HG02943 (cell line): ENCODE data around the gene SGPL1.

Experiments
- ATAC-seq: cut with Tn5 transposase; IDR thresholded peaks from one replicate; pipeline ENCODE4 v1.9.1; 2021; ENCODE audit warnings: mild to moderate bottlenecking, low read depth, moderate library complexity; ENCODE audit not compliant: unreplicated experiment

The SGPL1 gene

DNA sequence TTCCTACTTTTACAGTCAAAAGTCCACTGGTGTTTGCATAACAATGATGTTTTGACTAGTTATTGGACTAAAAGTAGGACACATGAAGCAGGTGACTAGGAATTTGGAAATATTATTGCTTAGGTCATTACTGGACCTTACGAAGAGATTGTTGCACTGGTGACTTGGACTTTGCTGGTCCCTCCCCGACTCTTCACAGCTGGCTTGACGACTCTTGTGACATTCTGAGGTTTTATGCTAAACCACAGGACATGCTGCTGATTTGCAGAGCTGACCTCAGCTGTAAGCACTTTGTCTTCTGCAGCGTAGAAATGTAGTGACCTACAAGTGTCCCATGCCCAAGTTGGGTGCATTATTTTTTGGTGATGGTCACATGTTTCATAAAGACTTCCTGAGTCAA, 50.7 kb downstream of the SGPL1 start:
- ATAC-seq = no peak

DNA sequence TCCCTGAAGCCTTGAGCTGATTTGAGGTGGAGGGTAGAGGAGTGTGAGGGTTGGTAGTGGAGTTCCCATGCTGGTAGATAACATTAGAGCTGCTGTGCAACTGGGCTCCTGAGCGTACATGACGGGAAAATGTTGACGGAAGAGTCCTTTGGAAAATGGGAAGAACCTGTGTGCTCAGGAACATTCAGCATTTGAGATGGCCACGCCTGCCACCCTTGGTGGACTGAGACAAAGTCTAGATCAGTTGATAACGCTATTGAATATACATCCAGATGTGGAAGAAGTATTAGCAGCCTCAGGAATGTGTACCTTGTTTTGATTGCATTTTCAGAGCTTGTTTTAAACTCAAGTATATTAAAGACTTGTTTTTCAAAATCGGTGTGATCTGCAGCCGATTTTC, 56.5 kb downstream of the SGPL1 start:
- no peak for ATAC-seq

DNA sequence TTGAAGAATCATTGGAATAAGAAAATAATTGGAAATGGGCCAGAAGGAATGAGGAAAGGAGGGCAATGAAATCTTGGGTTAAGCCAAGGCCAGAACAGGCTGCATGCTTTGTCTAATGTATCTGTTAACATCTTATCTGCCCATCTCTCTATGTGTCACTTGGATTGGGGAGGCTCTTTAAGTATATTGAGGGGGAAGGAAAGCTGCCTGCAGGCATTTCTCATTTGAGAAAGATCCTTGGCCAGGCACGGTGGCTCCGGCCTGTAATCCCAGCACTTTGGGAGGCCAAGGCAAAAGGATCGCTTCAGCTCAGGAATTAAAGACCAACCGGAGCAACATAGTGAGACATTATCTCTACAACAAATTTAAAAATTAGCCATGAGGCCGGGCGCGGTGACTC, 58.3 kb downstream of the SGPL1 start:
- ATAC-seq = no peak

- ATAC-seq = no peak
Observed at GRCh38 chr10:70879207-70879606, 63.5 kb downstream of the SGPL1 start.

GRCh38 chr10:70880077-70880534, 64.4 kb downstream of the SGPL1 start:
- ATAC-seq = no peak

- no peak for ATAC-seq
Observed at GRCh38 chr10:70884741-70885140, 69.0 kb downstream of the SGPL1 start.

DNA sequence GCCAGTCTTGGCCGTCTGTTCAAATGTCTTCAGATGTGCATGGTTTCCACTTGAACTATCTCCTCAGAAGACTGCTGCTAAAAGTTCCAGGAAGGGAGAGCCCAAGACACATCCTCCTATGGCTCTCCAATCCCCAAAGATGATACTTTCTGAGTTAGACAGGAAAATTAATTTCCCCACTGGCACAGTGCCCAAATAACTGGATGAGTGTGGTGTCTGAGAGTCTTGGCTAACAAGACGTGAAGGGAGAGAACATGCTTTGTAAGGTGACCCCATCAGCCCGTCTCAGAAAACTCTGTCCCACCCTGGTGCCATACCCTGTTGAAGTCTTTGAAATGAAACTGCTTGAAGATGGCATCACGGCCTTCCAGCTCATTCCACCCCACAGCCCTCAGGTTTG, 69.7 kb downstream of the SGPL1 start:
- ATAC-seq = no peak

DNA sequence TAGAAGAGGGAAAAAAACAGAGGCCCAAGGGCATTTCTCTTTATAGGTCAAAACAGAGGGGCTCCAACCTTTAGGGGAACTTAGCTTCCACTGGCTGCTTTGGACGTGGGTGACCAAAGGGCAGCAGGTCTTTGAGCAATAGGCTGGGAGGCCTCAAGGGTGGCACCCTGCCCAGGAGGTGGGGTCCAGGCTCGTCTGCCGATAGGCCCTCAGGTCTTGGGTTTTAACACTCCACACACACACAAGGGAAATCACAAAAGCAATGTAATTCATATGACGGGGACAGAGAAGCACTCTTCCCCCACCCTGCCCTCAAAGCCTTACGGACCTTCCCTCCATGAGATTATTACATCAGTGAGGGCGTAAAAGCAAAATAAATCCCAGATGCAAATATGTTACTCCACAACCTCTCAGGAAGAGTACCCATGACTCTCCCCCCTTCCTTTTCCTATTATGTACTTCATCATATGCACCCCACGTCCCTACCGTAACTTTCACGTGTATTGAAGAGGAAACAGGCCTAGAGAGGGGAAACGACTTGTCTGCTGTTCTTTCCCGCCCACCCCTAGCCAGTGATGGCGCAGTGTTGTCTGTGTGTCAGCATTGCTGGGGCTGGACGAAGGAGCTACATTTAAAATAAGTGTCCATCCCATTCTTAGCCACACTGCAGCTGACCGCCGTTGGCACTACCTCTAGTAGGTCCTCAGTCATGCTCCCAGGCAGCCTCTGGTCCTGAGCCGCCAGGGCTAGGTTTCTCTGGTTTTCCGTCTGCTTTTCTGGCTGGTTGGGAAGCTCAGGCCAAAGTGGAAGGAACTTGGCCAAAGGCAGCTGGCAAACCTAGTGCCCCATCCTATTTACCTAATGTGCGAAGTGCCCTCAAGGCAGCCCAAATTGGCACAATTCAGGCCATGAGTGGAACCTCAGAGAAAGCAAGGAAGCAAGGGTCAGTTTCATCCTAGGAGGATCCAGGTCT, 70.5 kb downstream of the SGPL1 start:
- ATAC-seq = no peak

GRCh38 chr10:70886921-70887665, 71.3 kb downstream of the SGPL1 start:
- no peak for ATAC-seq

DNA sequence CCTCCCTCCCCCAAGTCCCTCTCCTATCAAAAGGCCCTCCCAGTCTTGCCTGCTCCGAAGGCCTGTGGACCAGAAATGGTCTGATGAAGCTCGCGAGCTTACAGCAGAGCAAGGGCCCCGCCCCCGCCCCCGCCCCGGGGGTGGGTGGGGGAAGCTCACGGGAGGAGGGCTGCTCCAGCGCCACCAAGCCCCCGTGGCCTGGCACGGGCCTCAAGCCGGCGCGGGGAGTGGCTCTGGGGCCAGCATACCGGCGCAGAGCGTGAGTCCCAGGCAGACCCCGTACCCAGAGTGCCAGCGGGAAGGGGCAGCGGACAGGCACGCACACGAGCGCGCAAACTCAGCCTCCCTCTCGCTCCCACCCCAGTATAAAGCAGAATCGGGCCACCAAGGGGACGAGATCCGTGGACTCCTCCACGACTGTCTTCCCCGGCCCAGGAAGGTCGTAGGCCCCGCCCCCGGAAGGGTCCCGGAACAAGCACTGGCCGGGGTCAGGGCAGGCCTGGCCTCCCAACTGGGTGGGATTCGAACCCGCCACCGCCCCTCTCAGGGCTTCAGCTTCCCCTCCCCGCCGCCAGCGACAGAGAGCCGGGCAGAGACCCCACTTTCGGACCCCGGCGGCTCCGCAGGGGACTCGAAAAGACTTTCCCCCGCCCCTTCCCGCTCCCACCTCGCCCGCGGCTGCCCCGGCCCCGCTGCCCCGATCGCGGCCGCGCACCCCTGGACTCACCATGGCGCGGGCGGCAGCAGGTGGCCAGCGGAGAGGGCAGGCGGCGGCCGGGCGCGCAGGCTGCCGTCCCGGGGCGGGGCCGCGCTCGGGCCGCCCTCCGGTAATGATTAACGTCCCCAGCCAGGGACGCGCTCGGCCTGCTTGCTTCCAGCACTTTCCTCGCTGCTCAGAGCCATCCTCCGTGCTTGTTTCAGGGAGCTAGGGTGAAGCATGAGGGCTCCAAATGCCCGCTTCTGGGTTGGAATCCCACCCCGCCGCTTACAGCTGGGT, 72.4 kb downstream of the SGPL1 start, which contains the start of gene PCBD1:
PCBD1 (minus strand) TSS at position 762 of the 997 bp plus-strand sequence; CDS start at position 730, 32 bp downstream.
- peak; percentile 70 for ATAC-seq

DNA sequence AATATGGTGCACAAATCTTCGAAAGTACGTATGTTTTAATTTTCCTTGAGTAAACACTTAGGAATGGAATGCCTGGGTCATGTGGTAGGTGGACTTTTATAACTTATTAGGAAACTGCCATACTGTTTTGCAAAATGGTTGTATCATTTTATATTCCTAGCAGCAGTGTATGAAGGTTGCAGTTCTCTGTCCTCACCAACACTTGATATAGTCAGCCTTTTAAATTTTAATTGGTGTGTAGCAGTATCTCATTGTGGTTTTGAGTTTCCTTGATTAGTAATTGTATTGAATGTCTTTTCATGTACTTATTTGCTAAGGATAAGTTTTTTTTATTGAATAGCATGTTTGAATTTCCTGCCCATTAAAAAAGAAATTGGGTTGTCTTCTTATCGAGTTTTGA, 73.5 kb downstream of the SGPL1 start:
- ATAC-seq = no peak

DNA sequence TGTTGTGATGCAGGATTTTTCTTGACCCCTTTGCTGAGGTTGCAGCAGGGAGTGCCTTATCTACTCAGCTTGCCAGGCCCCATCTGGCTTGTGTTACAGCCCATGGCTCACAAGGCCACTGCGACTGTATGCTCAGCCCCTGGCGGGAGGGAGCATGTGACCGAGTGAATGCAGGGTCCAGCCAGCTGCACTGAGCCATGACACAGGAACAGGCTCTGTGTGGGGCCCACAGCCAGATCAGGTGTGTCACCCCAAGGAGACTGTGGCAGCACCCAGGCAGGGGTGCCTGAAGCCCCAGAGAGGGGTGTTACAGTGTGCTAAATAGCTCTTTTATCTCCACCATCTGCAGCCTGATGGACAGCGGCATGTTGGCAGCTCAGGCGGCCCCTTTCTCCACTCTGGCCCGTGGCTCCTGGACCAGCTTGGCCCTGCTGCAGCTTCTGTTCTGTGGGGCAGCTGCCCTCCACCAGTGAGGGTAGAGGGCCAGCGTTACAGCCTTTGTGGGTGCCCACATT, 75.2 kb downstream of the SGPL1 start:
- ATAC-seq = no peak

DNA sequence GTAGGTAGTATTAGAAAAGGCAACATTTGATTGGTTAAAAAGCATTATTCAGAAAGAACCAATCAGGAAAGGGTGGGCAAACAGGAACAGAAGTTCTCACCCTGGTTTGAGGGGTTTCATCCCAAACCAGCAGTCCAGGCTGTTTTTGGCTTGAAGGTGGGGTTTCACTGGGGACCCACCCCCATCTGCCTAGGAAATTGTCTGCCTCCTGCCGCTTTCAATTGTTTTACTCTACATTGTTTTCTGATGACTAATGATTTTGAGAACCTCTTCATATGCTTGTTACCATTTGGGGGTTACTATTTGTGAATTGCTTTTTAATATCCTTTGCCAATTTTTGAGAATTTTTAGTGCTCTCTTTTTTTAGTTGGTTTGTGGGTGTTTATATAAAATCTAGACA, 75.9 kb downstream of the SGPL1 start:
- no peak for ATAC-seq

- ATAC-seq = no peak
Observed at GRCh38 chr10:70892631-70893030, 76.9 kb downstream of the SGPL1 start.

DNA sequence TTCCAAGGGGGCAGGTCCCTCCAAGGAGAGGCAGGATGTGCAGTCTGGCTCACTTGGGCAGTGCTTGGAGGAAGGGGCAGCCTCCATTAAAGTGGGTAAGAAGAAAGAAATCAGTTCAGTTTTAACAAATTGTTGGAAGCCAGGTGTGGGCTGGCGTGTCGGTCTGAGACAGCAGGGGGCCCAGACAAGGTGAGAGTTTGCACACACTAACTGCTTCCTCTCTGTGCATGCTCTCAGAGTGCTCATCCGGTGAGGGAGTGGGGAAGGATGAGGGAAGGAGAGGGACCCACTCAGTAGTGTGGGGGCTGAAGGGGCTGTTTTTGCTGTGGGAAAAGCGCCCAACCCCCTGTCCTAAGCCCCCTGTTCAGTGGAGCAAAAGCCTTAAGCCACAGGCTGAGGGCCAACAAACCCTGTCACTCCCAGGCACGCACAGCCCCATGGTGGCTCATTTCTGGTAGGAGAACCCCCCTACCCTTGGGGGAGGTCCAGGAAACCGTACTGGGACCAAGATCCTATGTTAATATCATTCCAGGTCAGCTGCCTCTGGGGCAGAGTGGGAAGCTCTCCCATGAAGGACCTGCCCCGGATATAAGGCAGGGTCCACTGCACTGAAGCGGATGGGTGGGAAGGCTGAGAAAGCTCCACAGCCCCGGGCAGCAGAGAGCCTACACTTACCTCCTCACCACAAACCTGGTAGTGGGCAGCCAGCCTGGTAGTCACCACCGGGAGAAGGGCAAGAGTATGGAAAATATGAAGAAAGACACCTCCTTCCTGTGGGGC, 77.7 kb downstream of the SGPL1 start:
- no peak for ATAC-seq

DNA sequence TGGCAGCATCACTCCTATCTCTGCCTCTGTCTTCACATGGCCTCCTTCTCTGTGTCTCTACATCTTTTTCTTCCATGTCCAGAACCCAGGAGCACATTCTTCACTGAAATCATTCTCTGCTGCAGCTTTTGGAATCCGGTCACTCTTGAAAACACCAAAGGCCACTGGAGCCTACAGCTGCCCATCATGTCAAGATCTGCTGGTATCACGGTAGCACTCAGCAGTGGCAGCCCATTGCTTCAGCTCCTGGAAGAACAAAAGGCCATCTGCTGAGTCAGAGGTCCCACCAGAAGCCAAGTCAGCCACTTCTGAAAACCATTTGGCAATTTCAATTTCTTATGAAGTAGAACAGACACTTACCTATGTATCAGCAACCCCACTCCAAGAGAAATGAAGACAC, 78.7 kb downstream of the SGPL1 start:
- ATAC-seq = no peak

GRCh38 chr10:70896551-70896950, 80.8 kb downstream of the SGPL1 start:
- ATAC-seq = no peak

- ATAC-seq = no peak
Observed at GRCh38 chr10:70898687-70899086, 82.9 kb downstream of the SGPL1 start.

- ATAC-seq = no peak
Observed at GRCh38 chr10:70899096-70899495, 83.3 kb downstream of the SGPL1 start.
